ENCODE measurements around the gene SECISBP2. TPM values are rescaled to one million over a fixed set of nuclear protein-coding genes. Genes with fewer than 3 reads are reported as not detected.

The SECISBP2 gene
- total and polyA plus RNA-seq, 2 of the 13 experiments (the other 11 are each of a cell fraction or from before 2014, with no cell fraction given) = 32.4 to 38.0 TPM

DNA sequence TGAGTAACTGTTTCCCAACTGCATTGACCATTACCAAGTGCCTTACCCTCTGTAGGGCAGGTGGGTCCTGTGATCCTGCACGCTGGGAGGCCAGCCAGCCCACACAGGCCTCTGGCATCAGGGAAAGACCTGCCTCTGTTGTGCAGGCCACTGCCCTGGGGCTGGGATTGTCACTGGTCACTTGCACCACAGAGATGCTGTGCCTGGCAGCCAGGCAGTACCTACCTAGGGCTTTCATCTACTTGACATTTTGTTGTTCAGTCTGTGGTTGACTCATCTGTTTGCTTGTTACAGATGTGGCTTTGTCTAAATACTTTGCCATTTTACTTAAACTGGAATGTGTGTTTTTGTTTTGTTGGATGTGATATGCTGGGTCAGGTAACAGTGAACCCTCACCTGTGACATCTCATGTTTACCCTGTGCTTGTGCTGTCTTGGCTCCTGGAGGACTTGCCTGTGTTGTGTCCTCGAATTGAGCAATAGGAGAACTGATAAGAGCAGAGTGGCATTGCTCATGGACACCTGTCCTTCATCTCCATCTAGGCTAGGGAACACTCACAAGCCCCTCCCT lies 32.8 kb downstream of the SECISBP2 start (continued):
- TF ChIP-seq AFF4 (CRISPR knock-in tag; IDR thresholded peaks at IDR 0.05) (no peak), RFXAP (CRISPR knock-in tag; IDR thresholded peaks at IDR 0.05; ENCODE audit: borderline replicate concordance) (peak; percentile 31; the same call in 1 of the 2 replicates), FLYWCH1 (CRISPR knock-in tag; IDR thresholded peaks at IDR 0.05) (no peak), EP300 (IDR thresholded peaks at IDR 0.05; ENCODE audit: low read depth in 2 of 2, low read length in 2 of 2) (peak in 1 of 2 experiments; percentile 85; a peak in 2 of 4 replicates), EP300 (CRISPR knock-in tag; IDR thresholded peaks at IDR 0.05; ENCODE audit: borderline replicate concordance) (peak; percentile 77), ZNF672 (CRISPR knock-in tag; IDR thresholded peaks at IDR 0.05) (no peak), GABPB1 (CRISPR knock-in tag; IDR thresholded peaks at IDR 0.05) (peak; percentile 40; the same call in 1 of the 2 replicates), ZNF652 (CRISPR knock-in tag; IDR thresholded peaks at IDR 0.05; ENCODE audit: borderline replicate concordance, low read depth) (no peak), ZNF761 (CRISPR knock-in tag; conservative IDR thresholded peaks at IDR 0.05) (no peak), ZBTB25 (CRISPR knock-in tag; IDR thresholded peaks at IDR 0.05) (peak; percentile 59; the same call in 1 of the 2 replicates), CBFB (CRISPR knock-in tag; IDR thresholded peaks at IDR 0.05) (peak; percentile 74), ZNF160 (CRISPR knock-in tag; IDR thresholded peaks at IDR 0.05) (0 out of 2 replicates have a peak, but pooled peaks have one; percentile 44), ZNF574 (CRISPR knock-in tag; IDR thresholded peaks at IDR 0.05) (peak; percentile 69; the same call in 1 of the 2 replicates), ZNF562 (CRISPR knock-in tag; IDR thresholded peaks at IDR 0.05; ENCODE audit: borderline replicate concordance) (no peak)
- TF ChIP-seq, protein P1, sequence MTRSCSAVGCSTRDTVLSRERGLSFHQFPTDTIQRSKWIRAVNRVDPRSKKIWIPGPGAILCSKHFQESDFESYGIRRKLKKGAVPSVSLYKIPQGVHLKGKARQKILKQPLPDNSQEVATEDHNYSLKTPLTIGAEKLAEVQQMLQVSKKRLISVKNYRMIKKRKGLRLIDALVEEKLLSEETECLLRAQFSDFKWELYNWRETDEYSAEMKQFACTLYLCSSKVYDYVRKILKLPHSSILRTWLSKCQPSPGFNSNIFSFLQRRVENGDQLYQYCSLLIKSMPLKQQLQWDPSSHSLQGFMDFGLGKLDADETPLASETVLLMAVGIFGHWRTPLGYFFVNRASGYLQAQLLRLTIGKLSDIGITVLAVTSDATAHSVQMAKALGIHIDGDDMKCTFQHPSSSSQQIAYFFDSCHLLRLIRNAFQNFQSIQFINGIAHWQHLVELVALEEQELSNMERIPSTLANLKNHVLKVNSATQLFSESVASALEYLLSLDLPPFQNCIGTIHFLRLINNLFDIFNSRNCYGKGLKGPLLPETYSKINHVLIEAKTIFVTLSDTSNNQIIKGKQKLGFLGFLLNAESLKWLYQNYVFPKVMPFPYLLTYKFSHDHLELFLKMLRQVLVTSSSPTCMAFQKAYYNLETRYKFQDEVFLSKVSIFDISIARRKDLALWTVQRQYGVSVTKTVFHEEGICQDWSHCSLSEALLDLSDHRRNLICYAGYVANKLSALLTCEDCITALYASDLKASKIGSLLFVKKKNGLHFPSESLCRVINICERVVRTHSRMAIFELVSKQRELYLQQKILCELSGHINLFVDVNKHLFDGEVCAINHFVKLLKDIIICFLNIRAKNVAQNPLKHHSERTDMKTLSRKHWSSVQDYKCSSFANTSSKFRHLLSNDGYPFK (CRISPR knock-in tag; IDR thresholded peaks at IDR 0.05; ENCODE audit: borderline replicate concordance) = no peak
- TF ChIP-seq, protein P2, sequence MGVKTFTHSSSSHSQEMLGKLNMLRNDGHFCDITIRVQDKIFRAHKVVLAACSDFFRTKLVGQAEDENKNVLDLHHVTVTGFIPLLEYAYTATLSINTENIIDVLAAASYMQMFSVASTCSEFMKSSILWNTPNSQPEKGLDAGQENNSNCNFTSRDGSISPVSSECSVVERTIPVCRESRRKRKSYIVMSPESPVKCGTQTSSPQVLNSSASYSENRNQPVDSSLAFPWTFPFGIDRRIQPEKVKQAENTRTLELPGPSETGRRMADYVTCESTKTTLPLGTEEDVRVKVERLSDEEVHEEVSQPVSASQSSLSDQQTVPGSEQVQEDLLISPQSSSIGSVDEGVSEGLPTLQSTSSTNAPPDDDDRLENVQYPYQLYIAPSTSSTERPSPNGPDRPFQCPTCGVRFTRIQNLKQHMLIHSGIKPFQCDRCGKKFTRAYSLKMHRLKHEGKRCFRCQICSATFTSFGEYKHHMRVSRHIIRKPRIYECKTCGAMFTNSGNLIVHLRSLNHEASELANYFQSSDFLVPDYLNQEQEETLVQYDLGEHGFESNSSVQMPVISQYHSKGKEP (CRISPR knock-in tag; IDR thresholded peaks at IDR 0.05) = no peak
